ENCODE results near the gene LRRTM4. TPM values are rescaled to one million over a fixed set of nuclear protein-coding genes. Genes with fewer than 3 reads are reported as not detected.

LRRTM4 gene
- total RNA-seq, 3 donors from 2014 or later (not counting 1 experiment from before 2014, with no cell fraction given), result not detected

DNA sequence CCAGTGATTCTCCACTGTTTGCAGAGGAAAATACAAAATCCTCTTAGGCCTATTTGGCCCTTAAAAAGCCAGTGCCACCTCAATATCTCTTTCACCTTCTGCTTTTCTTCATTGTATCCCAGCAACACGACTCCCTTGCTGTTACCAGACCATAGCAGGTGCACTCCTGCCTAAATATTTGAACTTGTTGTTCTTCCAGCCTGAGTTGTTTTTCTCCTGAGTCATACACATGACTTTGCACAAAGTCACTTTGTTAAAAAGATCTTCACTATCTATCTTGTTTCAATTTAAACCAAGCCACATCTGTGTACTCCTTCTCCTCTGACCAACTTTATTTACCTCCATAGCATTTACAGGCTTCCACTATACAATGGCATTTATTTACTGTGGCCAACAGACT lies 103.6 kb downstream of the LRRTM4 start:
- TF ChIP-seq, protein P1, sequence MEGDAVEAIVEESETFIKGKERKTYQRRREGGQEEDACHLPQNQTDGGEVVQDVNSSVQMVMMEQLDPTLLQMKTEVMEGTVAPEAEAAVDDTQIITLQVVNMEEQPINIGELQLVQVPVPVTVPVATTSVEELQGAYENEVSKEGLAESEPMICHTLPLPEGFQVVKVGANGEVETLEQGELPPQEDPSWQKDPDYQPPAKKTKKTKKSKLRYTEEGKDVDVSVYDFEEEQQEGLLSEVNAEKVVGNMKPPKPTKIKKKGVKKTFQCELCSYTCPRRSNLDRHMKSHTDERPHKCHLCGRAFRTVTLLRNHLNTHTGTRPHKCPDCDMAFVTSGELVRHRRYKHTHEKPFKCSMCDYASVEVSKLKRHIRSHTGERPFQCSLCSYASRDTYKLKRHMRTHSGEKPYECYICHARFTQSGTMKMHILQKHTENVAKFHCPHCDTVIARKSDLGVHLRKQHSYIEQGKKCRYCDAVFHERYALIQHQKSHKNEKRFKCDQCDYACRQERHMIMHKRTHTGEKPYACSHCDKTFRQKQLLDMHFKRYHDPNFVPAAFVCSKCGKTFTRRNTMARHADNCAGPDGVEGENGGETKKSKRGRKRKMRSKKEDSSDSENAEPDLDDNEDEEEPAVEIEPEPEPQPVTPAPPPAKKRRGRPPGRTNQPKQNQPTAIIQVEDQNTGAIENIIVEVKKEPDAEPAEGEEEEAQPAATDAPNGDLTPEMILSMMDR (IDR thresholded peaks at IDR 0.05), result no peak
- H3K9me3 Mint-ChIP-seq, result peaks cover 8 to 9% of the 10 kb centered on the region in 2 donors
- H3K36me3 Mint-ChIP-seq, result no peaks in the 10 kb centered on the region
- intact Hi-C loops (cut with micrococcal nuclease), result no loop called here
- WGBS (ENCODE audit: insufficient coverage), result 62% methylated on average over 1 of the region's 1 CpG
- Histone ChIP-seq H3K4me3 (ENCODE audit: low read length) (no peak overlapping the region), H3K4me1 (ENCODE audit: control insufficient read depth, insufficient read depth, low read length) (no peaks in the 10 kb centered on the region), H3K9me3 (ENCODE audit: control insufficient read depth, insufficient read depth, low read length) (no peaks in the 10 kb centered on the region), H3K27me3 (ENCODE audit: control insufficient read depth, insufficient read depth, low read length) (no peaks in the 10 kb centered on the region), H3K27ac (ENCODE audit: low read length) (no peak overlapping the region), H3K36me3 (ENCODE audit: control insufficient read depth, insufficient read depth, low read length) (no peaks in the 10 kb centered on the region)
- ATAC-seq (no peak), DNase-seq (no peak)
- no peak overlapping the region for H3K27ac Mint-ChIP-seq
- no peaks in the 10 kb centered on the region for H3K27me3 Mint-ChIP-seq (ENCODE audit: low read depth in 2 of 2)
- no peak overlapping the region for H3K4me3 Mint-ChIP-seq
- no peaks in the 10 kb centered on the region for H3K4me1 Mint-ChIP-seq

DNA sequence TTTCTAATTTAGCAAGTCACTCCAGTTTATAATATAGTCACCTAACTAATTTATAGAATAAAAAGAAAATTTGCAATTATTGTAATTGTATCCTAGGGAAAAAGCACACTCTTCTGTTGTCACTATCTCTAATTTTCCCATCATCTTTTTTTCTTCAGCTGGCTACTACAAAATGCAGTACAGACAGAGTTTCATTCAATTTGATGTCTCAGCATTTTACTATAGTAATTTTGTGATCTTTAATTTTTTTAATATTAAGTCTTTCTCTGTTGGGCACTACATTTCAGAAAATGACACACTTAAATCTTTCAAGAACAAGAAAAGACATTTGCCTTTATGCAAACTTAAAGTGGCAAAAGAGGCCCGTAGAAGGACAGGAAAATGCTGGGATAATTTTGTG lies 118.0 kb downstream of the LRRTM4 start:
- WGBS (ENCODE audit: insufficient coverage), result no CpG with 5 or more reads among the region's 1 CpG
- TF ChIP-seq, protein P1 (IDR thresholded peaks at IDR 0.05), result no peak

DNA sequence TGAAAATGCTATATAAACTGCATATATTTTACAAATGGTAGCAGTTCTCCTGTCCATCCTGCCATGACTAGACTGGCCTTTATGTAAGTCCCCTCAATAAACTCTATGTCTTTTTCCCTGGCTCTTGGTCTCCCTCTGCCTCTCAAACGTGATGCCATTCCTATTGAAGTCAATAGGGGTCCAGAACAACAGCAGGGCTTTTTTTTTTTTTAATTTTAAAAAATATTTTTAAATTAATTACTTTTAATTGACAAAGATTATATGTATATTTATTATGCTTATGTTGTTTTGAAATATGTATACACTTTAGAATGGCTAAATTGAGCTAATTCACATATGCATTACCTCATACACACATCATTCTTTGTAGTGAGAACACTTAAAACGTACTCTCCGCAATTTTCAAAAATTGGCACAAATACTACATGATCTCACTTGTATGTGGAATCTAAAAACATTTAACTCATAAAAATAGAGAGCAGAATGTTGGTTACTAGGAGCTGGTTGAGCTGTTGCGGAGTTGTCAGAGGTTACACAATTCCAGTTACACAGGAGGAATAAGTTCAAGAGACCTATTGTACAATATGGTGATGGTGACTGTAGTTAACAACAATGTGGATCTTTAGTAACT lies 123.1 kb downstream of the LRRTM4 start:
- TF ChIP-seq, protein P1 (IDR thresholded peaks at IDR 0.05), result no peak
- H3K4me3 ChIP-seq (ENCODE audit: low read length), result no peak overlapping the region
- no peak overlapping the region for H3K27ac ChIP-seq (ENCODE audit: low read length)
- no peak for ATAC-seq
- peaks cover 10 to 19% of the 10 kb centered on the region in 2 donors for H3K9me3 Mint-ChIP-seq
- intact Hi-C loops (cut with micrococcal nuclease), result no loop called here
- no peaks in the 10 kb centered on the region for H3K36me3 ChIP-seq (ENCODE audit: control insufficient read depth, insufficient read depth, low read length)
- H3K36me3 Mint-ChIP-seq, result no peaks in the 10 kb centered on the region
- H3K4me1 Mint-ChIP-seq, result no peaks in the 10 kb centered on the region
- peaks cover 2% of the 10 kb centered on the region for H3K9me3 ChIP-seq (ENCODE audit: control insufficient read depth, insufficient read depth, low read length)
- H3K27ac Mint-ChIP-seq, result no peak overlapping the region
- no peak overlapping the region for H3K4me3 Mint-ChIP-seq
- no peak for DNase-seq
- 64% methylated on average over 3 of the region's 4 CpGs for WGBS (ENCODE audit: insufficient coverage)
- no peaks in the 10 kb centered on the region for H3K4me1 ChIP-seq (ENCODE audit: control insufficient read depth, insufficient read depth, low read length)
- no peaks in the 10 kb centered on the region for H3K27me3 ChIP-seq (ENCODE audit: control insufficient read depth, insufficient read depth, low read length)
- no peaks in the 10 kb centered on the region for H3K27me3 Mint-ChIP-seq (ENCODE audit: low read depth in 2 of 2)

More for the DNA sequence above, 118.0 kb downstream of the LRRTM4 start:
- Histone ChIP-seq H3K4me3 (ENCODE audit: low read length) (no peak overlapping the region), H3K27me3 (ENCODE audit: control insufficient read depth, insufficient read depth, low read length) (no peaks in the 10 kb centered on the region), H3K9me3 (ENCODE audit: control insufficient read depth, insufficient read depth, low read length) (no peaks in the 10 kb centered on the region), H3K27ac (ENCODE audit: low read length) (no peak overlapping the region), H3K36me3 (ENCODE audit: control insufficient read depth, insufficient read depth, low read length) (no peaks in the 10 kb centered on the region), H3K4me1 (ENCODE audit: control insufficient read depth, insufficient read depth, low read length) (no peaks in the 10 kb centered on the region)
- DNase-seq (no peak), ATAC-seq (no peak)
- Mint-ChIP-seq H3K4me1 (no peaks in the 10 kb centered on the region), H3K27me3 (ENCODE audit: low read depth in 2 of 2) (no peaks in the 10 kb centered on the region), H3K27ac (no peak overlapping the region), H3K4me3 (no peak overlapping the region), H3K9me3 (peaks cover 15 to 24% of the 10 kb centered on the region in 2 donors), H3K36me3 (peaks cover 8% of the 10 kb centered on the region)
- intact Hi-C loops (cut with micrococcal nuclease), result no loop called here

DNA sequence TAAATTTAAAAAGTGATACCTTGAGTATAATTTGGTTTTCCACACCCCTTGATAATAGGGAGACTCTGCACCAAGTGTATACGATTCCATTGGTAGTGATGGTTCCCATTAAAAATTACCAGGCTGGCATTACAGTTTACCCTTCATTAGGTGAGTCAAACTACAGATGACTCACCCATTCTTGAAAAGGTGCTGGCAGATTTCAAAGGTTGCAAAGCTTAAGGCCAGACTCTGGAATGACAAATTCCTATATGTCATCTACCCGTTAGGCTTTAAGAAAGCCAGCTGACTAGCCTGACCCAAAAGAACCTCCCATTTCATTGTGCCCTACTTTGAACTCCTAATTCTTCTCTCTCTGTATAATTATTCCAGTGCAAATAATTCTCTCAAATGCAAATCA lies 124.4 kb downstream of the LRRTM4 start:
- H3K27me3 ChIP-seq (ENCODE audit: control insufficient read depth, insufficient read depth, low read length), result no peaks in the 10 kb centered on the region
- H3K36me3 ChIP-seq (ENCODE audit: control insufficient read depth, insufficient read depth, low read length), result no peaks in the 10 kb centered on the region
- intact Hi-C loops (cut with micrococcal nuclease), result no loop called here
- no peak for DNase-seq
- TF ChIP-seq, protein P1 (IDR thresholded peaks at IDR 0.05), result no peak
- Mint-ChIP-seq H3K9me3 (peaks cover 14 to 25% of the 10 kb centered on the region in 2 donors), H3K4me3 (no peak overlapping the region), H3K27ac (no peak overlapping the region), H3K36me3 (no peaks in the 10 kb centered on the region), H3K27me3 (ENCODE audit: low read depth in 2 of 2) (no peaks in the 10 kb centered on the region), H3K4me1 (no peaks in the 10 kb centered on the region)
- H3K4me3 ChIP-seq (ENCODE audit: low read length), result no peak overlapping the region
- no peak overlapping the region for H3K27ac ChIP-seq (ENCODE audit: low read length)
- no peak for ATAC-seq
- WGBS (ENCODE audit: insufficient coverage), result 79% methylated on average over 2 of the region's 2 CpGs
- H3K9me3 ChIP-seq (ENCODE audit: control insufficient read depth, insufficient read depth, low read length), result peaks cover 2% of the 10 kb centered on the region
- H3K4me1 ChIP-seq (ENCODE audit: control insufficient read depth, insufficient read depth, low read length), result no peaks in the 10 kb centered on the region

Measured in natural killer cell (primary cell).